ENCODE measurements around the gene RAB40B.

Gene RAB40B

GRCh38 chr17:82614095-82614631 lies 84.3 kb downstream of the RAB40B start:
- Histone ChIP-seq H3K4me2 (ENCODE audit: insufficient read depth, low read length) (no peak overlapping the region), H3K4me3 (ENCODE audit: low read depth in 1 of 2, low read length in 2 of 2) (no peak overlapping the region), H3K9me3 (ENCODE audit: insufficient read depth, low read length, severe bottlenecking) (no peaks in the 10 kb centered on the region), H3K4me1 (ENCODE audit: insufficient read depth, low read length) (no peaks in the 10 kb centered on the region), H3K9ac (ENCODE audit: low read depth, low read length) (no peak overlapping the region), H3K79me2 (ENCODE audit: insufficient read depth, low read length) (no peaks in the 10 kb centered on the region), H3K36me3 (ENCODE audit: insufficient read depth, low read length) (peaks cover 52% of the 10 kb centered on the region), H2AFZ (ENCODE audit: low read depth, low read length) (no peak overlapping the region), H3K27ac (ENCODE audit: low read length) (no peak overlapping the region), H4K20me1 (ENCODE audit: insufficient read depth, low read length) (peaks cover 9% of the 10 kb centered on the region; the same call in 1 of the 2 replicates), H3K27me3 (ENCODE audit: insufficient read depth, low read length, poor library complexity) (no peaks in the 10 kb centered on the region)
- TF ChIP-seq EZH2 (IDR thresholded peaks at IDR 0.05; ENCODE audit: borderline replicate concordance, low read depth, low read length, severe bottlenecking) (no peak), CTCF (IDR thresholded peaks at IDR 0.05; ENCODE audit: borderline replicate concordance, extremely low read depth, low read length, poor library complexity, severe bottlenecking) (no peak)
- ATAC-seq (ENCODE audit: insufficient read depth, low read depth) (no peak), DNase-seq (no peak)

- no peak for TF ChIP-seq EZH2 (IDR thresholded peaks at IDR 0.05; ENCODE audit: borderline replicate concordance, low read depth, low read length, severe bottlenecking)
- TF ChIP-seq CTCF (IDR thresholded peaks at IDR 0.05; ENCODE audit: borderline replicate concordance, extremely low read depth, low read length, poor library complexity, severe bottlenecking): no peak
- no peak overlapping the region for H3K4me3 ChIP-seq (ENCODE audit: low read depth in 1 of 2, low read length in 2 of 2)
- H3K27ac ChIP-seq (ENCODE audit: low read length): no peak overlapping the region
- H3K9me3 ChIP-seq (ENCODE audit: insufficient read depth, low read length, severe bottlenecking): no peaks in the 10 kb centered on the region
- H2AFZ ChIP-seq (ENCODE audit: low read depth, low read length): no peak overlapping the region
- peaks cover 9% of the 10 kb centered on the region; the same call in 1 of the 2 replicates for H4K20me1 ChIP-seq (ENCODE audit: insufficient read depth, low read length)
- DNase-seq: no peak
- H3K9ac ChIP-seq (ENCODE audit: low read depth, low read length): no peak overlapping the region
- H3K27me3 ChIP-seq (ENCODE audit: insufficient read depth, low read length, poor library complexity): no peaks in the 10 kb centered on the region
- H3K4me2 ChIP-seq (ENCODE audit: insufficient read depth, low read length): no peak overlapping the region
- ATAC-seq (ENCODE audit: insufficient read depth, low read depth): 0 out of 3 replicates have a peak, but pooled peaks have one; percentile 23
- no peaks in the 10 kb centered on the region for H3K4me1 ChIP-seq (ENCODE audit: insufficient read depth, low read length)
- H3K36me3 ChIP-seq (ENCODE audit: insufficient read depth, low read length): peaks cover 45% of the 10 kb centered on the region
- H3K79me2 ChIP-seq (ENCODE audit: insufficient read depth, low read length): no peaks in the 10 kb centered on the region
Observed at GRCh38 chr17:82613283-82614094, 85.0 kb downstream of the RAB40B start.

GRCh38 chr17:82611140-82612058 lies 87.1 kb downstream of the RAB40B start:
- no peak overlapping the region for H3K9ac ChIP-seq (ENCODE audit: low read depth, low read length)
- no peak overlapping the region for H2AFZ ChIP-seq (ENCODE audit: low read depth, low read length)
- H3K27me3 ChIP-seq (ENCODE audit: insufficient read depth, low read length, poor library complexity): no peaks in the 10 kb centered on the region
- no peaks in the 10 kb centered on the region for H3K9me3 ChIP-seq (ENCODE audit: insufficient read depth, low read length, severe bottlenecking)
- H3K27ac ChIP-seq (ENCODE audit: low read length): no peak overlapping the region
- ATAC-seq (ENCODE audit: insufficient read depth, low read depth) (peak; percentile 27; the same call in 1 of the 3 replicates), DNase-seq (no peak)
- no peaks in the 10 kb centered on the region for H3K79me2 ChIP-seq (ENCODE audit: insufficient read depth, low read length)
- no peak overlapping the region for H3K4me2 ChIP-seq (ENCODE audit: insufficient read depth, low read length)
- peaks cover 13% of the 10 kb centered on the region; the same call in 1 of the 2 replicates for H4K20me1 ChIP-seq (ENCODE audit: insufficient read depth, low read length)
- H3K4me1 ChIP-seq (ENCODE audit: insufficient read depth, low read length): no peaks in the 10 kb centered on the region
- no peak overlapping the region for H3K4me3 ChIP-seq (ENCODE audit: low read depth in 1 of 2, low read length in 2 of 2)
- peaks cover 31% of the 10 kb centered on the region for H3K36me3 ChIP-seq (ENCODE audit: insufficient read depth, low read length)
- no peak for TF ChIP-seq EZH2 (IDR thresholded peaks at IDR 0.05; ENCODE audit: borderline replicate concordance, low read depth, low read length, severe bottlenecking)
- no peak for TF ChIP-seq CTCF (IDR thresholded peaks at IDR 0.05; ENCODE audit: borderline replicate concordance, extremely low read depth, low read length, poor library complexity, severe bottlenecking)
